Osteoblast (primary cell): ENCODE data around the gene KIF14. TPM values are rescaled to one million over a fixed set of nuclear protein-coding genes. Genes with fewer than 3 reads are reported as not detected.

Experiments used
- DNase-seq: peaks from one replicate; pipeline ENCODE4 v3.0.0; 2011; ENCODE audit warnings: low spot score, mixed read lengths; ENCODE audit not compliant: insufficient read length; ENCODE audit errors: missing footprints
- H2AFZ ChIP-seq: 2 replicates; pipeline ENCODE4 v1.6.0; 2011; ENCODE audit warnings: mild to moderate bottlenecking, low read length
- H3K27ac ChIP-seq: 2 replicates; pipeline ENCODE4 v1.5.1; 2011; ENCODE audit warnings: mild to moderate bottlenecking, low read depth, low read length, moderate library complexity
- H3K27me3 ChIP-seq: 2 replicates; pipeline ENCODE4 v1.6.0; 2012; ENCODE audit warnings: mild to moderate bottlenecking, control low read depth, inconsistent platforms, low read length, moderate library complexity; ENCODE audit not compliant: insufficient read depth
- H3K36me3 ChIP-seq: 2 replicates; pipeline ENCODE4 v1.5.1; 2011; ENCODE audit warnings: mild to moderate bottlenecking, low read length, control low read depth, moderate library complexity; ENCODE audit not compliant: insufficient read depth
- H3K4me1 ChIP-seq: 2 replicates; pipeline ENCODE4 v1.5.1; 2011; ENCODE audit warnings: mild to moderate bottlenecking, low read length, control low read depth, moderate library complexity; ENCODE audit not compliant: insufficient read depth
- H3K4me2 ChIP-seq: 2 replicates; pipeline ENCODE4 v1.6.0; 2011; ENCODE audit warnings: mild to moderate bottlenecking, low read length; ENCODE audit not compliant: insufficient read depth
- H3K4me3 ChIP-seq: fragments of 200-600 bp; sonication (generic); 3 replicates; pipeline ENCODE4 v1.5.1; 2012; ENCODE audit warnings: mild to moderate bottlenecking, low read length, inconsistent platforms; ENCODE audit not compliant: insufficient read depth
- H3K79me2 ChIP-seq: 2 replicates; pipeline ENCODE4 v1.6.0; 2012; ENCODE audit warnings: mild to moderate bottlenecking, low read length, control low read depth, inconsistent platforms; ENCODE audit not compliant: insufficient read depth
- H3K9me3 ChIP-seq: 2 replicates; pipeline ENCODE4 v1.5.1; 2011; ENCODE audit warnings: low read depth, low read length, control low read depth
- H4K20me1 ChIP-seq: 2 replicates; pipeline ENCODE4 v1.6.0; 2012; ENCODE audit warnings: mild to moderate bottlenecking, low read length, control low read depth; ENCODE audit not compliant: insufficient read depth
- total RNA-seq: library from RNA; depleted of rRNA; stranded (reverse); fragments of >200 nt; gene quantifications from 2 replicates; pipeline ENCODE4 v1.2.3, GENCODE V29; 2012
- TF ChIP-seq, protein P1 (sequence below): IDR thresholded peaks from 2 replicates; pipeline ENCODE4 v1.5.1; 2011; ENCODE audit warnings: mild to moderate bottlenecking, low read depth, low read length, moderate library complexity; ENCODE audit errors: extremely low read depth

Gene KIF14
- total RNA-seq, 1 donor = 1.8 TPM

DNA sequence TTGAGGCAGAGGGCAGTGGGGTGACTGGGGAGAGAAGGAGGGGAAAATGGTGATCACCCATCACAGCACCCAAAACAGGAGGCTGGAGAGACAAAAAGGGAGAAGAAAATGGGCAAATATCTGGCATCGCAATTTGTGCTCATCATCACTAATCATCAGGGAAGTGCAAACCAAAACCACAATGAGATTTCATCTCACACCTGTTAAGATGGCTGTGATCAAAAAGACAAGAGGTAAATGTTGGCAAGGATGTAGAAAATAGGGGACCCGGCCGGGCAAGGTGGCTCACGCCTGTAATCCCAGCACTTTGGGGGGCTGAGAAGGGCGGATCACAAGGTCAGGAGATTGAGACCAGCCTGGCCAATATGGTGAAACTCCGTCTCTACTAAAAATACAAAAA lies 74.0 kb downstream of the KIF14 start:
- H3K27ac ChIP-seq = no peak overlapping the region
- H3K4me2 ChIP-seq = no peak overlapping the region
- H3K36me3 ChIP-seq = no peaks in the 10 kb centered on the region
- H3K4me1 ChIP-seq = no peaks in the 10 kb centered on the region
- no peaks in the 10 kb centered on the region for H3K79me2 ChIP-seq
- H2AFZ ChIP-seq = no peak overlapping the region
- DNase-seq = no peak
- TF ChIP-seq, protein P1, sequence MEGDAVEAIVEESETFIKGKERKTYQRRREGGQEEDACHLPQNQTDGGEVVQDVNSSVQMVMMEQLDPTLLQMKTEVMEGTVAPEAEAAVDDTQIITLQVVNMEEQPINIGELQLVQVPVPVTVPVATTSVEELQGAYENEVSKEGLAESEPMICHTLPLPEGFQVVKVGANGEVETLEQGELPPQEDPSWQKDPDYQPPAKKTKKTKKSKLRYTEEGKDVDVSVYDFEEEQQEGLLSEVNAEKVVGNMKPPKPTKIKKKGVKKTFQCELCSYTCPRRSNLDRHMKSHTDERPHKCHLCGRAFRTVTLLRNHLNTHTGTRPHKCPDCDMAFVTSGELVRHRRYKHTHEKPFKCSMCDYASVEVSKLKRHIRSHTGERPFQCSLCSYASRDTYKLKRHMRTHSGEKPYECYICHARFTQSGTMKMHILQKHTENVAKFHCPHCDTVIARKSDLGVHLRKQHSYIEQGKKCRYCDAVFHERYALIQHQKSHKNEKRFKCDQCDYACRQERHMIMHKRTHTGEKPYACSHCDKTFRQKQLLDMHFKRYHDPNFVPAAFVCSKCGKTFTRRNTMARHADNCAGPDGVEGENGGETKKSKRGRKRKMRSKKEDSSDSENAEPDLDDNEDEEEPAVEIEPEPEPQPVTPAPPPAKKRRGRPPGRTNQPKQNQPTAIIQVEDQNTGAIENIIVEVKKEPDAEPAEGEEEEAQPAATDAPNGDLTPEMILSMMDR = no peak
- H3K4me3 ChIP-seq = no peak overlapping the region
- H3K9me3 ChIP-seq = no peaks in the 10 kb centered on the region
- H3K27me3 ChIP-seq = no peaks in the 10 kb centered on the region
- H4K20me1 ChIP-seq = no peaks in the 10 kb centered on the region

DNA sequence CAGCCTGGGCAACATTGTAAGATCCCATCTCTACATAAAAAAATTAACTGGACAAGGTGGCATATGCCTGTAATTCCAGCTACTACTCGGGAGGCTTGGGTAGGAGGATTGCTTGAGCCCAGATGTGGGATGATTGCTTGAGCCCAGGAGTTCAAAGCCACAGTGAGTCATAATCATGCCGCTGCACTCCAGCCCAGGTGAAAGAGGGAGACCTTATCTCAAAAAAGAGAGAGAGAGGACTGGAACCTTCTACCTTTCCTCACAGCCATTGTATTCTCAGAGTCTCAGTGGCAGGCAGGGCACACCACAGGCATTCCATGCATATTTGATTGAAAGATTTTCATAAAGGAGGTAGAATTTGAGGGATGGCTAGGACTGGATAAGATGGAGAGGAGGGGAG lies 78.4 kb downstream of the KIF14 start:
- TF ChIP-seq, protein P1 = no peak
- Histone ChIP-seq H2AFZ (no peak overlapping the region), H3K27ac (no peak overlapping the region), H3K36me3 (no peaks in the 10 kb centered on the region), H3K4me1 (no peaks in the 10 kb centered on the region), H3K9me3 (no peaks in the 10 kb centered on the region), H3K79me2 (no peaks in the 10 kb centered on the region), H3K4me3 (no peak overlapping the region), H3K4me2 (no peak overlapping the region), H4K20me1 (no peaks in the 10 kb centered on the region), H3K27me3 (no peaks in the 10 kb centered on the region)
- DNase-seq = no peak

DNA sequence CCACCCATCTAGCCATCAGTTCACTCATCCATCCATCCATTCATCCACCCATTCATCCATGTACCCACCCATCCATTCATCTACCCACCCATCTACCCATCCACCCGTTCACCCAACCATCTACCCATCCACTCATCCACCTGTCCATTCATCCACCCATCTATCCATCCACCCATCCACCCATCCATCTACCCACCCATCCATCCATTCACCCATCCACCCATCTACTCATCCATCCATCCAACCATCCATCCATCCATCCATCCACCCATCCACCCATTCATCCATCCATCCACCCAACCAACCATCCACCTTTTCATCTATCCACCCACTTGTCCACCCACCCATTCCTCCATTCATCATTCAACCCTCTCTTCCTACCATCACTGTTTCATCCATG lies 80.3 kb downstream of the KIF14 start:
- no peaks in the 10 kb centered on the region for H3K27me3 ChIP-seq
- no peak overlapping the region for H3K27ac ChIP-seq
- H3K4me1 ChIP-seq = no peaks in the 10 kb centered on the region
- no peak for DNase-seq
- no peaks in the 10 kb centered on the region for H3K79me2 ChIP-seq
- TF ChIP-seq, protein P1 = no peak
- H3K4me3 ChIP-seq = no peak overlapping the region
- H3K4me2 ChIP-seq = no peak overlapping the region
- H4K20me1 ChIP-seq = no peaks in the 10 kb centered on the region
- H3K36me3 ChIP-seq = no peaks in the 10 kb centered on the region
- no peak overlapping the region for H2AFZ ChIP-seq
- no peaks in the 10 kb centered on the region for H3K9me3 ChIP-seq

DNA sequence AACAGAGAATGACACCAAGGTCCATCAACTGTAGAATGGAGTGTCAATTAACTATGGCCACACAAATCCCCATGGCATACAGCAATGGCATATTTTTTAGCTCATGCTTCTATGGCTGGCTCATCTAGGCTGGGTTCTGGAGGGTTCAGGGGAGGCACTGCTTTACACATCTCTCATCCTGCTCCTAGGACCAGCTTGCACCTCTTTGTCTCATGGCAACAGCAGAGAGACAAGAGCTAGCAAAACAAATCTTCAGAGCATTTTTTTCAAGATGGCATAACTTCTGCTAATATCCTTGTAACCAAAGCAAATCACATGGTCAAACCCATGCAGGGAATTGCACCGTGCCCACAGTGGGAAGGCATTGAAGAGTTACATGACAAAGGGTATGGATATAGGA lies 82.4 kb downstream of the KIF14 start:
- TF ChIP-seq, protein P1 = no peak
- no peaks in the 10 kb centered on the region for H3K9me3 ChIP-seq
- no peaks in the 10 kb centered on the region for H3K79me2 ChIP-seq
- no peak overlapping the region for H3K27ac ChIP-seq
- no peak overlapping the region for H2AFZ ChIP-seq
- H3K4me1 ChIP-seq = no peaks in the 10 kb centered on the region
- H3K36me3 ChIP-seq = no peaks in the 10 kb centered on the region
- DNase-seq = no peak
- no peak overlapping the region for H3K4me3 ChIP-seq
- H3K27me3 ChIP-seq = no peaks in the 10 kb centered on the region
- H4K20me1 ChIP-seq = no peaks in the 10 kb centered on the region
- no peak overlapping the region for H3K4me2 ChIP-seq
